Activated CD8-positive, alpha-beta T cell treated with anti-CD3 and anti-CD28 coated beads, Interleukin-2, amount 10 ng/mL, durations not matched to agents 7 days and 5 days (primary cell): ENCODE results near the gene QTRT2. TPM values are rescaled to one million over a fixed set of nuclear protein-coding genes. Genes with fewer than 3 reads are reported as not detected.

ENCODE experiments used
- ATAC-seq: fragments of 150-1000 bp; cut with Tn5 transposase; one replicate; pipeline ENCODE4 v1.10.0; 2021; ENCODE audit warnings: moderate library complexity
- CTCF ChIA-PET: fragments of 350-600 bp; sonication (Branson Sonifier 250); formaldehyde crosslinking; loops from one replicate; lab custom pipeline; 2021; ENCODE audit warnings: antibody characterized with exemption; lab: Charles Lee
- POLR2A ChIA-PET: fragments of 350-600 bp; sonication (Branson Sonifier 250); formaldehyde crosslinking; loops from one replicate; lab custom pipeline; 2021; ENCODE audit warnings: antibody characterized with exemption; lab: Charles Lee
- DNase-seq: peaks from one replicate; pipeline ENCODE4 v3.0.0-alpha.2; 2020
- H3K27ac Mint-ChIP-seq: one replicate; pipeline ENCODE4 v1.8.0; 2021; ENCODE audit warnings: mild to moderate bottlenecking, mixed read lengths
- H3K27me3 Mint-ChIP-seq: one replicate; pipeline ENCODE4 v1.8.0; 2021; ENCODE audit warnings: low read depth, mixed read lengths
- H3K36me3 Mint-ChIP-seq: one replicate; pipeline ENCODE4 v1.8.0; 2021; ENCODE audit warnings: low read depth, mixed read lengths
- H3K4me1 Mint-ChIP-seq: one replicate; pipeline ENCODE4 v1.8.0; 2021; ENCODE audit warnings: low read depth, mixed read lengths
- H3K4me3 Mint-ChIP-seq: one replicate; pipeline ENCODE4 v1.8.0; 2021; ENCODE audit warnings: mild to moderate bottlenecking, mixed read lengths
- H3K9me3 Mint-ChIP-seq: one replicate; pipeline ENCODE4 v1.8.0; 2022; ENCODE audit warnings: mixed read lengths; ENCODE audit not compliant: insufficient read depth
- total RNA-seq, 2 experiments: library from RNA; stranded (reverse); gene quantifications; one replicate each; pipeline ENCODE4 v1.2.3, GENCODE V29; 2021

The QTRT2 gene
- total RNA-seq: 10 to 100 TPM; 32.1 to 35.0 TPM

DNA sequence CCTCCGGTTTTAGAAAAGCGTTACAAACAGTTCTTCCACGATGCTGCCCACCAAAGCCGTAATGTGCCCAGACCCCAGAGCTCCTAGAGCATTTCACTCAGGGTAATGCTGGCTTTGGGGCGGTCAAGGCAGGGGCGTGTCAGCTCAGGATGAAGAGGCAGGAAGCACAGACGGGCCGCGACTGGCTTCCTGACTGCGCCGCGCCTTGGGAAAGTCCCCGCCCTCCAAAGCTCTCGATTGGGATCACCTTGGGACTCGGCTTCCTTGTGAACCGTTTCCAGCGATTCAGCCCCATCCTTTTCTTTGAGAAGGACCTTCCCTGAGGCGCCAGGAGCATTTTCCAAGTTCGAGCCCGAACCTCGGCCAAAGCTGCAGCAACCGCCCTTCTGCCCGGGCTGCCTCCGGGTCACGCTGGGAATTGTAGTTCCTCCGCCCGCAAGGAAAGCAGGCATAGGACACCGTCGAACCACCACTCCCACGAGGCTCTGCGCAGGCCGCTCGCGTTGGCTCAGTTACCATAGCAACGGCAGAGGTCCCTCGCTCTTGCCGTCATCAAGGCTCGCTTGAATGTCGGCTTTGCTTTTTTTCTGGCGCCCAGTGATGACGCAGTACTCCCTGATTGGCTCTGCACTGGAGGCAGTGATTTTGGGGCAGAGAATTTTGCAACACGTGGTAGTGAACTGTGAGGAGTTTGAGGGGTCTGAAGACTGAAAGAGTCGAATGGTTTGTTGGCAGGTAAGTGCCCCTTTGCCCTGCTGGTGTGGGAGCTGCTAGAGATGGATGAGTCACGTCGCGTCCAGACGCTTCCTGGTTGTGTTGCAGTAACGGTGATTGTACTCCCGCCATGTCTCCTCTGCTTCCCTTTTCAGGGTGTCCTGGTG is at the start of gene QTRT2, which contains the start of gene CCDC191:
Gene QTRT2 (plus strand): TSS at position 608 of the 881 bp plus-strand sequence. CDS start 8,521 bp downstream, outside the sequence.
Gene CCDC191 (minus strand): TSS at position 397 of the 881 bp plus-strand sequence. CDS start 60 bp downstream, at position 337.
- Mint-ChIP-seq H3K36me3 (peaks cover 17% of the 10 kb centered on the region), H3K27ac (peak within 1 kb of the TSS; percentile 92), H3K9me3 (no peaks in the 10 kb centered on the region), H3K4me1 (peaks cover 34% of the 10 kb centered on the region), H3K27me3 (no peaks in the 10 kb centered on the region), H3K4me3 (peak within 1 kb of the TSS; percentile 91)
- CTCF ChIA-PET: interaction anchor here (1.2 kb wide), 1 partner anchor 20 kb away, joined by 3 read pairs; no protein-coding TSS in a partner anchor
- ATAC-seq (peak; percentile 96), DNase-seq (peak; percentile 99)
- POLR2A ChIA-PET: interaction anchor here (0.6 to 1.3 kb wide), 4 partner anchors 11 to 523 kb away, joined by 3 to 6 read pairs (median 4); partner anchors contain the start of gene USF3

DNA sequence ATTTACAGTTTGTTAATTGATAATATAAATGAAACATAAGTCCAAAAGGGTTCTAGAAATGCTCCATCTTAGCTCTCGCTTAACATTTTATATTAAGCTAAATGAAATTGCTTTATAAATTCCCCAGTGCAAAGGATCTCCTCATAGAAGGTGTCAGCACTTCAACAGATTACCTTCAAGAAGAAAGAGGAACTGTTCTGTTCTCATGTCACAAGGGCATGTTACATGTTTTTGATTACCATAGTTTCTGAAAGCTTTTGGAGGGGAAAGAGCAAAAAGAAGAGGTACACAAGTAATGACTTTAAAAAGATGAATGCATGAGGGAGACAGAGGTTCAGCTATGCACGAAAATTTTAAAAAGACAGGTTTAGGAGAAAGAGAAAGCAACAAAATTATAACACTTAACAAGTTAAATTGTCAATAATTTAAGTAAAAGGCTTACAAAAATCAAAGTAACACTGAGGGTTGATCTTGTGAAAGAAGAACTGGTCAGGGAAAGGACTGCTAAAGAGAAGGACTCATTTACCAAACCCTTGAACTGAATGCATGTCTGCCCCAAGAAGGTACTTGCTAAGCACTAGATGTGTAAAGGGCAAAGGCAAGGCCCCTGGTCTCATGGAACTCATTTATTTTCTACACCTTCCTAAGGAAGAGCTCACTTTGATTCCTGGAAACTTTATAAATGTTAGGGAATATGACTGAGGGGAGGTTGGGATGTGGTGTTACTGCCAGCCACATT is 45.3 kb upstream of the QTRT2 start:
- Mint-ChIP-seq H3K27me3 (no peaks in the 10 kb centered on the region), H3K27ac (no peak overlapping the region), H3K4me3 (no peak overlapping the region), H3K9me3 (no peaks in the 10 kb centered on the region), H3K4me1 (no peaks in the 10 kb centered on the region), H3K36me3 (no peaks in the 10 kb centered on the region)
- CTCF ChIA-PET: interaction anchor here (0.9 kb wide), 1 partner anchor 45 kb away, joined by 3 read pairs; no protein-coding TSS in a partner anchor
- DNase-seq: no peak
- no peak for ATAC-seq
- POLR2A ChIA-PET: no interaction called here

DNA sequence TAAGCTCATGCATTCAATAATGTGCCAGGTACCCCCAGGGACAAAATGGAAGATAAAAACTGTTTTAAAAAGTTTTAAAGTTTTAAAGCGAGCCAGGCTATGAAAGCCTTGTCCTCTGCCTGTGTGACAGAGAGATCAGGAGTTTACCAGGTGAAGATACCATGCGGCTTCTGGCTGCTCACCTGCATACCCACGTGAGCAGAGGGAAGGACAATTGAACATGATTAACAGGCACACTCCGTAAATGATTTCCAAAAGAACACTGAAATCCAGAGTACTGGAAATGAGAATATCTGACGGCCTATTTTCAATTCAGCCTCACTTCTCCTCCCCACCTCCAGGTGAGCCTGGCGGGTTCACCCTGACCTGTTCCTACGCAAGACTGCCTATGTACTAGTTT is 42.3 kb upstream of the QTRT2 start:
- Mint-ChIP-seq H3K27ac (no peak overlapping the region), H3K9me3 (no peaks in the 10 kb centered on the region), H3K27me3 (no peaks in the 10 kb centered on the region), H3K4me1 (no peaks in the 10 kb centered on the region), H3K36me3 (no peaks in the 10 kb centered on the region), H3K4me3 (no peak overlapping the region)
- POLR2A ChIA-PET: no interaction called here
- CTCF ChIA-PET: no interaction called here
- DNase-seq (no peak), ATAC-seq (no peak)

DNA sequence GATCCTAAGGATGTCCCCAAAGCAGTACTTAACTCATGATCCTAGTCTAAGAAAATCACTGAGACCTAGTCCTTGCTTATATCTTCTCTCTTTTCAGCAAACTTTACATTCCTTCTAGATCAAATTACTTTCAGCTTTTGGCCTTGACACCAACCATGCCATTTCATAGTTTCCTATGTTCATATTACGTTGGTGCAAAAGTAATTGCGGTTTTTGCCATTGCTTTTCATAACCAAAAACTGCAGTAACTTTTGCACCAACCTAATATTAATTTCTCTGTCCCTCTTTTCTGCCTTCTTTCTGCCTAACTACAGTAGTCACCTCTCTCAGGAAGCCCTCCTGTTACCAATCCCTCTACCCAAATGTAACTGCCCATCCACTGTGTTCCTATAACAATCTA is 37.1 kb upstream of the QTRT2 start:
- CTCF ChIA-PET: no interaction called here

DNA sequence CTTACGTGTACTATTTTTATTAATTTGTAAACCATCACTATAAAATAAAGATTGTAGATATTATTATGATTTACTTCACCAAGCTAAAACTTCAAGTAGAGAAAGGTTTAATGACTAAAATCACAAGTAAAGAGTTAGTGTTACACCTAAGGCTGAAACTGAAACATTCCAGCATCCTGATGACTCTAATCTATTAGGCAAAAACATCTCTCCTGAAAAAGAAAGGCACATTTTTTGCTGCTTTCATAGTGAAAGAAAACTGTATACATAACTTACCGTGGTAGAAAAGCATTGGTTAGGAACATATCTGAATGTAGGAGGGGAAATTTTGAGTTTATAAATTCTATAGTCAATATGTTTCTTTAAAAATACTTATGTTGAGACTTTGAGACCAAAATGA is 35.6 kb upstream of the QTRT2 start:
- Mint-ChIP-seq H3K27ac (no peak overlapping the region), H3K27me3 (no peaks in the 10 kb centered on the region), H3K9me3 (no peaks in the 10 kb centered on the region), H3K36me3 (no peaks in the 10 kb centered on the region), H3K4me3 (no peak overlapping the region), H3K4me1 (no peaks in the 10 kb centered on the region)
- no peak for DNase-seq
- ChIA-PET CTCF (interaction anchor here (1.4 kb wide), 1 partner anchor 13 kb away, joined by 3 read pairs; no protein-coding TSS in a partner anchor), POLR2A (no interaction called here)
- no peak for ATAC-seq

More for the DNA sequence above, 37.1 kb upstream of the QTRT2 start:
- ATAC-seq (no peak), DNase-seq (no peak)
- no peak overlapping the region for H3K4me3 Mint-ChIP-seq
- H3K27ac Mint-ChIP-seq: no peak overlapping the region
- H3K4me1 Mint-ChIP-seq: no peaks in the 10 kb centered on the region
- H3K9me3 Mint-ChIP-seq: no peaks in the 10 kb centered on the region
- no peaks in the 10 kb centered on the region for H3K27me3 Mint-ChIP-seq
- no peaks in the 10 kb centered on the region for H3K36me3 Mint-ChIP-seq
- POLR2A ChIA-PET: no interaction called here

DNA sequence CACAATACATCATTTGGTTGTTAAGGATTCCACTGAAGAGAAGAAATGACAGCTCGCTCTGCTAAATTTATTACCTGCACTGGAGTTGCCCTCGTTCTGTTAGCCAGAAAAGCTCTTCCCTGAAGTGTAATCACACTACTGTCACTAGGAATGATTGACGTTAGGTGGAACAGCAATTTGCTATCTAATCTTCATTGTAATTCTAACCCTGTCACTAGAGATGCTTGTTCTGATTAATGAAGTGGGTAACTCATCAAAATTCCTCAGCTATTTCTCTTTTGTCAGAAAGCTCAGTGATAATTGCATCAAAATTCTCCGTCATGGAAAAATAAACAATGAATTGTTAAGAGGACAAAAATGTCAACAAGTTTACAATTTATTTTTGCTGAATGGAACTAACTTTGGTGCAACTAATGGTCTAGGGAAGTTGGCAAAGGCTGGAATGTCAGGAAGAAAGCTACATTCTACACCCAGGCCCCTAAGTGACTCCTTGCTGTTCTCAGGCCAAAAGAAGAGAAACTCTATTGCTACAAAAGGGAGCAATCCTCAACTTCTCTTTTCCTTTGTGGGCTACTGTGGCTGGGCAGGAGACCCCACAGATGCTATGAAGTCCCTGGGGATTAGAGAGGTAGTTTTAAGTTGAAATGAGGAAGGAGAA is 34.3 kb upstream of the QTRT2 start:
- H3K9me3 Mint-ChIP-seq: no peaks in the 10 kb centered on the region
- H3K27ac Mint-ChIP-seq: no peak overlapping the region
- DNase-seq (no peak), ATAC-seq (no peak)
- CTCF ChIA-PET: interaction anchor here (0.7 to 1.4 kb wide), 2 partner anchors 14 to 19 kb away, joined by 3 read pairs; no protein-coding TSS in a partner anchor
- H3K4me1 Mint-ChIP-seq: no peaks in the 10 kb centered on the region
- no peaks in the 10 kb centered on the region for H3K36me3 Mint-ChIP-seq
- no peak overlapping the region for H3K4me3 Mint-ChIP-seq
- POLR2A ChIA-PET: no interaction called here
- no peaks in the 10 kb centered on the region for H3K27me3 Mint-ChIP-seq

DNA sequence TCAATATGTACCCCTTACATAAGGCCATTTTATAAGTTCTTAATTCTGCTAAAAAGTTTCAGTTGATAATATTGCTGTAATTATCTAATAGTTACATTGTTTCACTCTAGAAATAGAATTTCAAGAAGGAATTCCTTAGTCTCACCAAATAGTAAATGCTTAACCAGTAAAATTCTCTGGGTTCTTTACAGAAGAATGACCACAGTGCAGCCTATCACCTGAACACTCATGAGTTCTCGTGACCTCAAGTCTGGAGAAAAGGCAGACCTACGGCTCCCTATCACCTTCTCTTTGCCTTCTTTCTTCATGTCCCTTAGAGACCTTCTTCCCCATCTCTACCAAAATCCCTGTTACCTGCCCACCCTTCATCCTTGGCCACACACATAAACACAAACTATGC is 31.1 kb upstream of the QTRT2 start:
- CTCF ChIA-PET: no interaction called here
- no peak for ATAC-seq
- DNase-seq: no peak
- no peaks in the 10 kb centered on the region for H3K27me3 Mint-ChIP-seq
- POLR2A ChIA-PET: no interaction called here
- no peaks in the 10 kb centered on the region for H3K4me1 Mint-ChIP-seq
- no peaks in the 10 kb centered on the region for H3K9me3 Mint-ChIP-seq
- no peaks in the 10 kb centered on the region for H3K36me3 Mint-ChIP-seq
- no peak overlapping the region for H3K4me3 Mint-ChIP-seq
- H3K27ac Mint-ChIP-seq: no peak overlapping the region

DNA sequence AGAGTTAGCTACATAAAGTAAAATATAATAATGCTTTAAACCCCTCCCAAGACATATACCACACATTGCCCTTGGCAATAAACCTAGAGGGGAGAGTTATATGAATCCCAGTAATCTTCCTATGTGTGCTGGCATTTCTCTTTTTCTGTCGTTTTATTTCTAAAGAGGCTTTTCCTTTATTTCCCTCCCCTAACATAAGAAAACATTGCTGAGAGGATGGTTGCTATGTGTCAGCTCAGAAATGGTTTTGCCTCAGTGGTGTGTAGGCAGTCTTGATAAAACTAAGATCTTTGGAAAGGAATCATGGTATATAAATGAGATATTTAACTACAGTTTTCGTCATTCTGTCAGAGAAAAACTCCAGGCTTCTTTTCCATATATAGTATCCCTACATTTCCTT is 30.2 kb upstream of the QTRT2 start:
- no peak overlapping the region for H3K27ac Mint-ChIP-seq
- no peaks in the 10 kb centered on the region for H3K36me3 Mint-ChIP-seq
- no peaks in the 10 kb centered on the region for H3K9me3 Mint-ChIP-seq
- no peak for DNase-seq
- no peaks in the 10 kb centered on the region for H3K27me3 Mint-ChIP-seq
- POLR2A ChIA-PET: no interaction called here
- CTCF ChIA-PET: no interaction called here
- ATAC-seq: no peak
- H3K4me3 Mint-ChIP-seq: no peak overlapping the region
- H3K4me1 Mint-ChIP-seq: no peaks in the 10 kb centered on the region

DNA sequence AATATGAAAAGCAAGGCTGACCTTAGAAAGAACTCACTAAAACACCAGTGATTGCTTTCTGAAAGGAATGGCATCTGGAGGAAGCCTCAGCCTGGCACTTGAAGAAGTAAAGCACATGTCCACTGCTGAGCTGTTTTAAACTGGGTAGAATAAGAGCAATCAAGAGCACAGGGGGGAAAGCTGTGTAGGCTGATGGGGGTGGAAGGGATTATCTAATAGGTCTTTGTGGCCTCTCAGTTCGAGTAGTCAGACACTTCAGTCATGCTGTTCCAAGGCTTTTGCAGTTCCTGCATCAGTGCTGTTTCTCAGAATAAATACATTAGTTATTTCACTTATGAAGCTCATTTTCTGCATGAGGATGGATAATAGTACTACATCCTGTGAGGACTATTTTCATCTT is 22.8 kb upstream of the QTRT2 start:
- H3K36me3 Mint-ChIP-seq: no peaks in the 10 kb centered on the region
- ChIA-PET CTCF (no interaction called here), POLR2A (no interaction called here)
- H3K9me3 Mint-ChIP-seq: no peaks in the 10 kb centered on the region
- no peaks in the 10 kb centered on the region for H3K27me3 Mint-ChIP-seq
- H3K4me1 Mint-ChIP-seq: no peaks in the 10 kb centered on the region
- H3K4me3 Mint-ChIP-seq: no peak overlapping the region
- no peak overlapping the region for H3K27ac Mint-ChIP-seq
- ATAC-seq (no peak), DNase-seq (no peak)

DNA sequence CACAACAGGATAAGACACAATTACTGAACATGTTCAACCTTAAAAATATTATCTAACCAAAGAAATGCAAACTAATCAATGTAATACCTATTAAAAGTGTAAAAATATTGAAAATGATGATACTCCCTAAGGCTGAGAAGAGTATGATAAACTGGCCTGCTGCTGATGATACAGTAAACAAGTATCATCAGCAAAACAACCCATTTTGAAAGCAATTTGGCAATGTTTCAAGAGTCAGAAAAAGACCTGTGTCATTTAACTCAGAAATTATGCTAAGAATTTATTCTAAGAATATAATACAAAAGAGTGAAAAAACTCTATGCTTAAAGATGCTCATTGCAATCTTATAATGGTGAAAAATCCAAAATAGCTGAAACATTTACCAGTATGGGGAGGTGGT is 22.3 kb upstream of the QTRT2 start:
- DNase-seq (no peak), ATAC-seq (no peak)
- no peak overlapping the region for H3K27ac Mint-ChIP-seq
- ChIA-PET POLR2A (no interaction called here), CTCF (no interaction called here)
- H3K36me3 Mint-ChIP-seq: no peaks in the 10 kb centered on the region
- H3K9me3 Mint-ChIP-seq: no peaks in the 10 kb centered on the region
- no peak overlapping the region for H3K4me3 Mint-ChIP-seq
- no peaks in the 10 kb centered on the region for H3K27me3 Mint-ChIP-seq
- no peaks in the 10 kb centered on the region for H3K4me1 Mint-ChIP-seq

DNA sequence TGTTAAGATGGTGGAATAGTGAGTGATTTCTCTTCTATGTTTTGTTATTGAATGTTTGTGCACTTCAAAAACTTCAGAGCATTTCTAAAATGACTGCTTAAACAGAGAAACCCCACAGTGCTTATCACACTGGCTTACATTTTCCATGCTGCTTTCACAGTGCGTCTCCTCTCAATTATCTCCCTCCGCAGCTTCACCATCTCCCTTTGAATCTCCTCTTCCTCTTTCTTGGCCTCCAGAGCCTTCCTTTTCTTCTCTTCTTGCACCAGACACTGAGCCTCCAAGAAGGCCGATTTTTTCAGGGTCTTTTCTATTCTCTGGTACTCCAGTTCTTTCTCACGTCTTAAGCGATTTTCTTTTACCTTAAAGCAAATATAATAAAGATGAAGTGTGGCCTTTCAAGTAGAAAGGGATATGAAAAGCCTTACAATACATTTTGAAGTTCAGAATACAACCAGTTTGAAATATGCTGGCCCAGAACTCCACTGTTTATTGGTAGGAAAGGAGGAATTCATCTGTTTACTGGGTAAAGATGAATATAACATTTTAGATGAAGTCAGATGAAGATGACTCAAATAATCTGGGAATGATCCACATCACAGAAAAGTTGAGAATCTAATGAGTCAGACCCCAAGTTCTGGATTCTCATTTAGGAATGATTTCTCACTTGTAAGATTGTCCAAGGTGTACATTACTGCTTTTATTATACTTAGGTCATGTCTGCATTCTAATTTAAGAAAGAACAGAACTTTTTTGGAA is 21.6 kb upstream of the QTRT2 start:
- ChIA-PET POLR2A (no interaction called here), CTCF (no interaction called here)
- no peaks in the 10 kb centered on the region for H3K36me3 Mint-ChIP-seq

More for the DNA sequence above, 21.6 kb upstream of the QTRT2 start:
- H3K4me1 Mint-ChIP-seq: no peaks in the 10 kb centered on the region
- H3K9me3 Mint-ChIP-seq: no peaks in the 10 kb centered on the region
- H3K27me3 Mint-ChIP-seq: no peaks in the 10 kb centered on the region
- no peak overlapping the region for H3K27ac Mint-ChIP-seq
- DNase-seq (no peak), ATAC-seq (no peak)
- H3K4me3 Mint-ChIP-seq: no peak overlapping the region
